Caco-2 (cell line): ENCODE data around the gene MYH8. TPM values are rescaled to one million over a fixed set of nuclear protein-coding genes. Genes with fewer than 3 reads are reported as not detected.

Experiments
- BruUV-seq: library from RNA; stranded (reverse); fragments of 400-500 nt; replicated peaks from 2 replicates; lab custom pipeline; 2021; lab: Mats Ljungman, UMichigan
- CTCF ChIA-PET: fragments of 300-600 bp; sonication (Branson Sonifier 250); formaldehyde crosslinking; loops from one replicate; lab custom pipeline; 2022; ENCODE audit warnings: antibody characterized with exemption; lab: Charles Lee
- POLR2A ChIA-PET: fragments of 300-600 bp; sonication (Branson Sonifier 250); formaldehyde crosslinking; loops from one replicate; lab custom pipeline; 2022; ENCODE audit warnings: antibody characterized with exemption; lab: Charles Lee
- DNase-seq, 2 experiments: peaks; one replicate each; pipeline versions ENCODE4 v3.0.0 to v3.0.0-alpha.2; 2020 to 2022
- H3K27me3 ChIP-seq: replicated peaks from 2 replicates; pipeline ENCODE4 v1.6.0; 2011; ENCODE audit warnings: low read length; ENCODE audit not compliant: control insufficient read depth, insufficient read depth
- H3K36me3 ChIP-seq: 2 replicates; pipeline ENCODE4 v1.5.1; 2011; ENCODE audit warnings: low read length; ENCODE audit not compliant: control insufficient read depth, insufficient read depth
- H3K4me1 ChIP-seq: fragments of 250-450 bp; sonication (Bioruptor Pico); 2 replicates; pipeline ENCODE4 v1.5.1; 2020; ENCODE audit warnings: mild to moderate bottlenecking
- H3K4me3 ChIP-seq: 2 replicates; pipeline ENCODE4 v1.5.1; 2011; ENCODE audit warnings: low read depth, mild to moderate bottlenecking, control low read depth, low read length
- H3K9me3 ChIP-seq: fragments of 250-450 bp; sonication (Bioruptor Pico); 2 replicates; pipeline ENCODE4 v1.5.1; 2020; ENCODE audit warnings: mild to moderate bottlenecking, moderate library complexity
- H3K27ac Mint-ChIP-seq: one replicate; pipeline ENCODE4 v1.8.0; 2022; ENCODE audit warnings: mixed read lengths; ENCODE audit not compliant: unreplicated experiment
- H3K27me3 Mint-ChIP-seq: one replicate; pipeline ENCODE4 v1.8.0; 2022; ENCODE audit warnings: mixed read lengths; ENCODE audit not compliant: insufficient read depth, unreplicated experiment
- H3K36me3 Mint-ChIP-seq: one replicate; pipeline ENCODE4 v1.8.0; 2022; ENCODE audit warnings: mild to moderate bottlenecking, mixed read lengths; ENCODE audit not compliant: insufficient read depth, unreplicated experiment
- H3K4me1 Mint-ChIP-seq: one replicate; pipeline ENCODE4 v1.8.0; 2022; ENCODE audit warnings: low read depth, mixed read lengths; ENCODE audit not compliant: unreplicated experiment
- H3K4me3 Mint-ChIP-seq: one replicate; pipeline ENCODE4 v1.8.0; 2022; ENCODE audit warnings: mild to moderate bottlenecking, moderate library complexity, mixed read lengths; ENCODE audit not compliant: unreplicated experiment
- H3K9me3 Mint-ChIP-seq: one replicate; pipeline ENCODE4 v1.8.0; 2022; ENCODE audit warnings: mixed read lengths; ENCODE audit not compliant: unreplicated experiment
- intact Hi-C: fragments of 100-400 bp; cut with micrococcal nuclease; formaldehyde crosslinking; loops from one replicate; pipeline ENCODE4 v1.10.0; 2022; ENCODE audit not compliant: unreplicated experiment
- total RNA-seq: library from RNA; stranded (reverse); gene quantifications from 2 replicates; pipeline ENCODE4 v1.2.3, GENCODE V29; 2022
- TF ChIP-seq, protein P1 (sequence below), 2 experiments: fragments of 200-600 bp in 1 of 2; IDR thresholded peaks; 1 replicate in 1 of 2; 2 replicates in 1 of 2; pipeline versions ENCODE4 v1.5.1 to v1.8.0; 2011 to 2022; ENCODE audit warnings: antibody characterized with exemption in 1 of 2, control low read depth in 1 of 2, inconsistent platforms in 1 of 2, low read depth in 1 of 2, low read length in 1 of 2, mild to moderate bottlenecking in 1 of 2, moderate library complexity in 1 of 2; ENCODE audit not compliant: insufficient read depth in 1 of 2, severe bottlenecking in 1 of 2, unreplicated experiment in 1 of 2

Gene MYH8
- total RNA-seq, 1 experiment from 2014 or later = not detected

DNA sequence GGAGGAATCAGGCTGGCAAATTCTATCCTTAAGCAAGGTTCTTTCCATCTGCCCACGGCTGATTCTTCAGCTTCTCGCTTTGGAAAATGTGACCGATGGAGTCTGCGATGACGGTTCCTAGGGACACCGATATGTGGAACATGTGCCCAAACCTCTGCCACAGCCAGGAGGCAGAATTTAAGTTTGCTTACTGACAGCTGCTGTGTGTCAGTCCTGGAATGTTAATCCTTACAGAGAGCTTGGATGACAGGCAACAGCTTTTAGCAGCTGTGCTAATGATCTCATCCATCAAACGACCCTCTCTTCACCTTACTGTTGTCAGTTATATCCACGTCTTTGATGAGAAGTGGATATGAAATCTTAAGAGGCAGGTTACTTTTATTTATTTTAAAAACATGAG is 37.6 kb downstream of the MYH8 start:
- Histone ChIP-seq H3K4me1 (no peaks in the 10 kb centered on the region), H3K9me3 (no peaks in the 10 kb centered on the region), H3K36me3 (no peaks in the 10 kb centered on the region), H3K4me3 (no peak overlapping the region), H3K27me3 (no peaks in the 10 kb centered on the region)
- TF ChIP-seq, protein P1, sequence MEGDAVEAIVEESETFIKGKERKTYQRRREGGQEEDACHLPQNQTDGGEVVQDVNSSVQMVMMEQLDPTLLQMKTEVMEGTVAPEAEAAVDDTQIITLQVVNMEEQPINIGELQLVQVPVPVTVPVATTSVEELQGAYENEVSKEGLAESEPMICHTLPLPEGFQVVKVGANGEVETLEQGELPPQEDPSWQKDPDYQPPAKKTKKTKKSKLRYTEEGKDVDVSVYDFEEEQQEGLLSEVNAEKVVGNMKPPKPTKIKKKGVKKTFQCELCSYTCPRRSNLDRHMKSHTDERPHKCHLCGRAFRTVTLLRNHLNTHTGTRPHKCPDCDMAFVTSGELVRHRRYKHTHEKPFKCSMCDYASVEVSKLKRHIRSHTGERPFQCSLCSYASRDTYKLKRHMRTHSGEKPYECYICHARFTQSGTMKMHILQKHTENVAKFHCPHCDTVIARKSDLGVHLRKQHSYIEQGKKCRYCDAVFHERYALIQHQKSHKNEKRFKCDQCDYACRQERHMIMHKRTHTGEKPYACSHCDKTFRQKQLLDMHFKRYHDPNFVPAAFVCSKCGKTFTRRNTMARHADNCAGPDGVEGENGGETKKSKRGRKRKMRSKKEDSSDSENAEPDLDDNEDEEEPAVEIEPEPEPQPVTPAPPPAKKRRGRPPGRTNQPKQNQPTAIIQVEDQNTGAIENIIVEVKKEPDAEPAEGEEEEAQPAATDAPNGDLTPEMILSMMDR (IDR thresholded peaks at IDR 0.05; ENCODE audit: insufficient read depth in 1 of 2, low read depth in 1 of 2, low read length in 1 of 2, severe bottlenecking in 1 of 2, unreplicated experiment in 1 of 2) = no peak
- no peaks in the 10 kb centered on the region for H3K4me1 Mint-ChIP-seq
- POLR2A ChIA-PET = interaction anchor here (0.6 kb wide), 1 partner anchor 64 kb away, joined by 3 read pairs; no protein-coding TSS in a partner anchor
- no peak overlapping the region for H3K4me3 Mint-ChIP-seq
- intact Hi-C loops = no loop called here
- DNase-seq = no peak
- H3K27ac Mint-ChIP-seq = no peak overlapping the region
- no peaks in the 10 kb centered on the region for H3K9me3 Mint-ChIP-seq
- H3K27me3 Mint-ChIP-seq = no peaks in the 10 kb centered on the region
- BruUV-seq = no TSS peak
- CTCF ChIA-PET = interaction anchor here (0.6 kb wide), 1 partner anchor 231 kb away, joined by 3 read pairs; no protein-coding TSS in a partner anchor
- H3K36me3 Mint-ChIP-seq = no peaks in the 10 kb centered on the region

DNA sequence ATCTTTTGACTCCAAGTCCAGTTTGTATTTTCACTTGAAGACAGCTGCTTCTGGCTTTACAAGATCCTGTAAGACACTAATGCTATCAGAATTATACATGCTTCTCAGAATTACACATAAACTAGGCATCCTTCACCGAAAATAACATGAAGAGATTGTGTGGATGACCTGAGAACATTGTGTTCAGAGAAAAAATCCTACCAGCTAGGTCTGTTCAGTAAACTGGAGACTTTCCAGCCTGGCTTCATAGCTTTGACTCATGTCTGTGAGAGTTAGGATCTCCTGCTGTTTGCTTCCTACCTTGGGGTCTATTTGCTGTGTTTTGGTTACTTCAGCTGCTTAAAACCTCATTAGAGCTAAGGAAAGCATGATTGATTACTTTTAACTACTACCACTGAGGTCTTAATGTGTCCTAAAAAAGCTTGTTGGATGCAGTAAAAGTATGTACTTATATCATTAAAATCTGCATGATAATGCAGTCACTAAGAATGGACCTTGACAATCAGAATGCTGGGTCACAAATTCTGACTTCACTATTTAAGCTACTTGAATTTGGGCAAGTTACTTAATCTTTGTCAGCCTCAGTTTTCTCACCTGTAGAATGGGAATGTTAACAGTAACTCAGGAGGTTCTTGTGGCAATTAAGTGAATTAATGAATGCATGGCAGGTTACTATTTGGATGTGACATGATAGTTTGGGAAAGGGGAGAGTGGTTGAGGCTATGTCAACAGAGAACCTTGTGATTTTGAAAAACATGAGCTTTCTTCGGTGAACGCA is 40.9 kb downstream of the MYH8 start:
- Mint-ChIP-seq H3K36me3 (no peaks in the 10 kb centered on the region), H3K27me3 (no peaks in the 10 kb centered on the region), H3K4me1 (no peaks in the 10 kb centered on the region), H3K27ac (no peak overlapping the region), H3K4me3 (no peak overlapping the region), H3K9me3 (no peaks in the 10 kb centered on the region)
- H3K27me3 ChIP-seq = no peaks in the 10 kb centered on the region
- H3K9me3 ChIP-seq = no peaks in the 10 kb centered on the region
- DNase-seq = no peak
- no TSS peak for BruUV-seq
- H3K4me1 ChIP-seq = no peaks in the 10 kb centered on the region
- H3K36me3 ChIP-seq = no peaks in the 10 kb centered on the region
- intact Hi-C loops = no loop called here
- no peak overlapping the region for H3K4me3 ChIP-seq
- CTCF ChIA-PET = no interaction called here
- POLR2A ChIA-PET = no interaction called here
- TF ChIP-seq, protein P1 (IDR thresholded peaks at IDR 0.05; ENCODE audit: insufficient read depth in 1 of 2, low read depth in 1 of 2, low read length in 1 of 2, severe bottlenecking in 1 of 2, unreplicated experiment in 1 of 2) = no peak

DNA sequence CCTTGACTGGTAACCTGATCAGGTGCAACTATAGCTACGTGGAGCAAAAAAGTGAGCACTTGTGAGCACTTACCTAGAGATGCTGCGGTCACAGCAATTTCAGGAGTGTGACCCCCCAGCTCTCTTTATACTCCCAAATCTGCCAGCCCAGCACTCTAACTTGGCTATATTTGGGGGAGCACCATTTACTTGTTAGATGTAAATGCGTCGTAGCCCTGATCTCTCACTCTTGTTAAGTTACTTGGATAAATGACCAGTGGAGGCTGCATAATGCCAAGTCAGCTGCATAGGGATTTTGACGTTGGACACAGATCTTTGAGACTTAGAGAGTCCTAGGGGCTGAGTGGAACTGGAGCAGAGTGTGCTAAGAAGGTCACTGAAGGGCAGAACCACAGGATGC is 48.8 kb downstream of the MYH8 start, which contains the start of gene MYH13:
MYH13 (minus strand) TSS at position 101 of the 400 bp plus-strand sequence. CDS start 8,476 bp downstream, outside the sequence.
- BruUV-seq = no TSS peak
- no peak within 1 kb of the TSS for H3K4me3 Mint-ChIP-seq
- TF ChIP-seq, protein P1 (IDR thresholded peaks at IDR 0.05; ENCODE audit: insufficient read depth in 1 of 2, low read depth in 1 of 2, low read length in 1 of 2, severe bottlenecking in 1 of 2, unreplicated experiment in 1 of 2) = no peak
- Histone ChIP-seq H3K4me1 (no peaks in the 10 kb centered on the region), H3K36me3 (no peaks in the 10 kb centered on the region), H3K4me3 (no peak within 1 kb of the TSS), H3K27me3 (no peaks in the 10 kb centered on the region), H3K9me3 (no peaks in the 10 kb centered on the region)
- no peak for DNase-seq
- intact Hi-C loops = no loop called here
- H3K9me3 Mint-ChIP-seq = no peaks in the 10 kb centered on the region
- CTCF ChIA-PET = no interaction called here
- POLR2A ChIA-PET = no interaction called here
- no peaks in the 10 kb centered on the region for H3K4me1 Mint-ChIP-seq
- no peaks in the 10 kb centered on the region for H3K36me3 Mint-ChIP-seq
- H3K27ac Mint-ChIP-seq = no peak within 1 kb of the TSS
- peaks cover 4% of the 10 kb centered on the region for H3K27me3 Mint-ChIP-seq
